IMR-90 (cell line): ENCODE measurements around the gene UBE2O. TPM values are rescaled to one million over a fixed set of nuclear protein-coding genes. Genes with fewer than 3 reads are reported as not detected.

ENCODE experiments used
- ATAC-seq: fragments of 200-7000 bp; cut with Tn5 transposase; 2 replicates; pipeline ENCODE4 v1.9.1; 2020; ENCODE audit warnings: low read depth, mild to moderate bottlenecking, moderate library complexity
- BruUV-seq: library from RNA; stranded (reverse); fragments of 400-500 nt; replicated peaks from 2 replicates; lab custom pipeline; 2021; lab: Mats Ljungman, UMichigan
- CTCF ChIA-PET: fragments of 300-600 bp; formaldehyde crosslinking; extraction: SDS; loops from one replicate; lab custom pipeline; 2021; ENCODE audit warnings: antibody characterized with exemption; lab: Yijun Ruan, JAX
- POLR2A ChIA-PET: fragments of 300-600 bp; sonication (Branson Sonifier 250); formaldehyde crosslinking; loops from one replicate; lab custom pipeline; 2022; ENCODE audit warnings: antibody characterized with exemption; ENCODE audit not compliant: unreplicated experiment; lab: Charles Lee
- DNase-seq: peaks from one replicate; pipeline ENCODE4 v3.0.0; 2013
- H2AFZ ChIP-seq: replicated peaks from 2 replicates; pipeline ENCODE3; 2013; ENCODE audit warnings: low read length, mild to moderate bottlenecking; ENCODE audit not compliant: poor library complexity
- H2AK5ac ChIP-seq: 2 replicates; pipeline ENCODE4 v1.6.1; 2013; ENCODE audit warnings: low read depth, low read length, inconsistent platforms
- H2AK9ac ChIP-seq: replicated peaks from 2 replicates; pipeline ENCODE3; 2013; ENCODE audit warnings: mild to moderate bottlenecking, low read depth, low read length, moderate library complexity; ENCODE audit not compliant: poor library complexity
- H2BK120ac ChIP-seq: 2 replicates; pipeline ENCODE4 v1.6.1; 2013; ENCODE audit warnings: low read depth, low read length, inconsistent platforms
- H2BK15ac ChIP-seq: 3 replicates; pipeline ENCODE4 v1.6.1; 2013; ENCODE audit warnings: low read depth, low read length, inconsistent platforms
- H2BK20ac ChIP-seq: 2 replicates; pipeline ENCODE4 v1.6.1; 2013; ENCODE audit warnings: low read depth, mild to moderate bottlenecking, inconsistent platforms, low read length, moderate library complexity
- H2BK5ac ChIP-seq: 2 replicates; pipeline ENCODE4 v1.6.1; 2013; ENCODE audit warnings: mild to moderate bottlenecking, low read depth, low read length, inconsistent platforms; ENCODE audit not compliant: poor library complexity, severe bottlenecking
- H3K14ac ChIP-seq: replicated peaks from 2 replicates; pipeline ENCODE4 v1.6.1; 2013; ENCODE audit warnings: low read depth, low read length, inconsistent platforms
- H3K18ac ChIP-seq: 2 replicates; pipeline ENCODE4 v1.6.1; 2013; ENCODE audit warnings: low read depth, low read length, control low read depth
- H3K23ac ChIP-seq: 2 replicates; pipeline ENCODE4 v1.6.1; 2013; ENCODE audit warnings: low read depth, low read length, inconsistent platforms
- H3K27ac ChIP-seq: 2 replicates; pipeline ENCODE4 v1.5.1; 2013; ENCODE audit warnings: mild to moderate bottlenecking, control low read depth, low read length; ENCODE audit not compliant: insufficient read depth
- H3K27me3 ChIP-seq: 2 replicates; pipeline ENCODE4 v1.6.1; 2013; ENCODE audit warnings: low read length; ENCODE audit not compliant: control insufficient read depth, insufficient read depth
- H3K36me3 ChIP-seq: 2 replicates; pipeline ENCODE4 v1.6.1; 2013; ENCODE audit warnings: low read length, mixed read lengths; ENCODE audit not compliant: control insufficient read depth, insufficient read depth
- H3K4ac ChIP-seq: 2 replicates; pipeline ENCODE4 v1.6.1; 2013; ENCODE audit warnings: low read depth, low read length, inconsistent platforms
- H3K4me1 ChIP-seq: 2 replicates; pipeline ENCODE4 v1.6.1; 2013; ENCODE audit warnings: low read length, mixed read lengths; ENCODE audit not compliant: control insufficient read depth, insufficient read depth
- H3K4me2 ChIP-seq: 2 replicates; pipeline ENCODE4 v1.6.1; 2013; ENCODE audit warnings: low read depth, mild to moderate bottlenecking, control low read depth, low read length, moderate library complexity
- H3K4me3 ChIP-seq: 2 replicates; pipeline ENCODE4 v1.5.1; 2013; ENCODE audit warnings: low read depth, mild to moderate bottlenecking, control low read depth, low read length, moderate library complexity; ENCODE audit not compliant: insufficient read depth
- H3K56ac ChIP-seq: 2 replicates; pipeline ENCODE4 v1.6.1; 2013; ENCODE audit warnings: low read length, inconsistent platforms; ENCODE audit not compliant: insufficient read depth; ENCODE audit errors: extremely low read depth
- H3K79me1 ChIP-seq, 2 experiments: 2 replicates each; pipeline ENCODE4 v1.6.1; 2013; ENCODE audit warnings: low read length in 2 of 2, inconsistent platforms in 1 of 2, low read depth in 1 of 2
- H3K9ac ChIP-seq: 2 replicates; pipeline ENCODE4 v1.6.1; 2013; ENCODE audit warnings: low read depth, low read length, control low read depth
- H3K9me1 ChIP-seq: 2 replicates; pipeline ENCODE4 v1.6.1; 2013; ENCODE audit warnings: low read length, inconsistent platforms; ENCODE audit not compliant: insufficient read depth
- H3K9me3 ChIP-seq: 2 replicates; pipeline ENCODE4 v1.6.1; 2013; ENCODE audit warnings: low read length; ENCODE audit not compliant: control insufficient read depth, insufficient read depth
- H4K20me1 ChIP-seq: 2 replicates; pipeline ENCODE4 v1.6.1; 2013; ENCODE audit warnings: low read length, inconsistent platforms; ENCODE audit not compliant: insufficient read depth
- H4K5ac ChIP-seq: 2 replicates; pipeline ENCODE4 v1.6.1; 2013; ENCODE audit warnings: mild to moderate bottlenecking, low read depth, low read length, control low read depth
- H4K8ac ChIP-seq, 2 experiments: 2 replicates each; pipeline ENCODE4 v1.6.1; 2013; ENCODE audit warnings: low read depth in 2 of 2, low read length in 2 of 2, control low read depth in 1 of 2, inconsistent platforms in 1 of 2
- H4K91ac ChIP-seq: 2 replicates; pipeline ENCODE4 v1.6.1; 2013; ENCODE audit warnings: low read depth, low read length, inconsistent platforms; ENCODE audit not compliant: insufficient read depth
- BHLHE40 ChIP-seq: fragments of 150-350 bp; IDR thresholded peaks from 2 replicates; pipeline ENCODE4 v1.6.1; 2016; ENCODE audit warnings: mild to moderate bottlenecking, low read depth, low read length
- CEBPB ChIP-seq: IDR thresholded peaks from 2 replicates; pipeline ENCODE4 v1.6.1; 2012; ENCODE audit warnings: low read depth, low read length, improper control_type of control experiment
- FOS ChIP-seq: fragments of 150-350 bp; IDR thresholded peaks from 2 replicates; pipeline ENCODE4 v1.6.1; 2016; ENCODE audit warnings: low read depth, low read length
- MAFK ChIP-seq: IDR thresholded peaks from 2 replicates; pipeline ENCODE4 v1.6.1; 2012; ENCODE audit warnings: low read depth, low read length, improper control_type of control experiment
- RAD21 ChIP-seq: IDR thresholded peaks from 2 replicates; pipeline ENCODE4 v1.6.1; 2012; ENCODE audit warnings: low read length, improper control_type of control experiment
- WGBS, 2 experiments: methylation state at CpG; one replicate each; pipeline versions ENCODE4 v1.1.5 to v1.1.7; 2013; ENCODE audit warnings: missing lambda C conversion rate in 2 of 2; ENCODE audit not compliant: insufficient read length in 1 of 2; ENCODE audit errors: extremely low coverage in 2 of 2; 5-methylcytosine and 5-hydroxymethylcytosine counted together
- dilution Hi-C: fragments of 300-500 bp; cut with HindIII; formaldehyde crosslinking; loops from one replicate; pipeline ENCODE4 v1.14.3; 2018; ENCODE audit warnings: low sequenced_read_pairs; ENCODE audit not compliant: unreplicated experiment
- in situ Hi-C: fragments of 300-500 bp; cut with MboI; formaldehyde crosslinking; loops from 3 replicates; pipeline ENCODE4 v1.14.3; 2019; ENCODE audit warnings: low sequenced_read_pairs, inconsistent platforms, mixed read lengths
- intact Hi-C: fragments of 100-400 bp; cut with micrococcal nuclease; formaldehyde crosslinking; loops from 2 replicates; pipeline ENCODE4 v1.10.0; 2022
- polyA plus RNA-seq, 3 experiments: library from polyadenylated mRNA; depleted of rRNA; stranded (reverse); fragments of >200 nt; gene quantifications; 2 replicates each; pipeline ENCODE4 v1.2.3, GENCODE V29; 2012; ENCODE audit warnings: low replicate concordance in 1 of 3
- total RNA-seq: library from RNA; depleted of rRNA; stranded (reverse); fragments of >200 nt; gene quantifications from 2 replicates; pipeline ENCODE4 v1.2.3, GENCODE V29; 2012
- TF ChIP-seq, protein P1 (sequence below): fragments of 150-350 bp; IDR thresholded peaks from 2 replicates; pipeline ENCODE4 v1.6.1; 2016; ENCODE audit warnings: low read depth, mild to moderate bottlenecking, low read length, moderate library complexity, borderline replicate concordance

UBE2O gene
- total and polyA plus RNA-seq, 2 of the 4 experiments (the other 2 are of a cell fraction) = 17.6 TPM

DNA sequence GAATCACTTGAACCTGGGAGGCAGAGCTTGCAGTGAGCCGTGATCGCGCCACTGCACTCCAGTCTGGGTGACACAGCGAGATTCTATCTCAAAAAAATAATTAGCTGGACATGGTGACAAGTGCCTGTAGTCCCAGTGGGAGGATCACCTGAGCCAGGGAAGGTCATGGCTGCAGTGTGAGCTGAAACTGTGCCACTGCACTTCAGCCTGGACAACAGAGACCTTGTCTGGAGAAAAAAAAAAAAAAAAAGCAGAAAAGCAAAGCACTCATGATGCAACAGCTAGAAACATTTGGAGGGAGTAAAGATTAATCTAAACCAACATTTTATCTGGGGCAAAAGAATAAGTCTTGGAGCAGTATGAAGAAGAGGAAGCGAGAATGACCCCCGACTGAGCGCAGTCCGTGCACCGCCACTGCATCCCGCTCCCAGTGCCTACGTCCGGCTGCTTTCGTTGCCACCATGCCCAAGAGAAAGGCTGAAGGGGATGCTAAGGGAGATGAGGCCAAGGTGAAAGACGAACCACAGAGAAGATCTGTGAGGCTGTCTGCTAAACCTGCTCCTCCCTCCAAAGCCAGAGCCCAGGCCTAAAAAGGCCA lies 107.5 kb downstream of the UBE2O start:
- Histone ChIP-seq H3K23ac (no peak overlapping the region), H2BK120ac (peak overlapping the region; percentile 74), H3K27ac (peak overlapping the region; percentile 66; the same call in 1 of the 2 replicates), H4K8ac (peak overlapping the region in 1 of 2 experiments; percentile 47; a peak in 1 of 4 replicates), H3K4ac (peak overlapping the region; percentile 8; the same call in 1 of the 2 replicates), H3K4me1 (peaks cover 6% of the 10 kb centered on the region; the same call in 1 of the 2 replicates), H2BK15ac (no peak overlapping the region), H4K91ac (peak overlapping the region; percentile 56; the same call in 1 of the 2 replicates), H3K56ac (no peak overlapping the region), H2AFZ (no peak overlapping the region), H4K20me1 (no peaks in the 10 kb centered on the region), H2BK20ac (no peak overlapping the region), H3K79me1 (peaks cover 15 to 39% of the 10 kb centered on the region in 2 experiments), H3K4me2 (no peak overlapping the region), H3K36me3 (peaks cover 49% of the 10 kb centered on the region), H4K5ac (peak overlapping the region; percentile 34; the same call in 1 of the 2 replicates), H3K9me1 (peaks cover 3% of the 10 kb centered on the region; the same call in 1 of the 2 replicates), H3K9me3 (no peaks in the 10 kb centered on the region), H2BK5ac (no peak overlapping the region), H2AK5ac (peak overlapping the region; percentile 52; the same call in 1 of the 2 replicates), H3K18ac (no peak overlapping the region; the same call in 1 of the 2 replicates), H3K9ac (peak overlapping the region; percentile 11; the same call in 1 of the 2 replicates), H2AK9ac (no peak overlapping the region), H3K27me3 (no peaks in the 10 kb centered on the region), H3K14ac (0 out of 2 replicates have a peak overlapping the region, but pooled peaks have one; percentile 30), H3K4me3 (no peak overlapping the region)
- TF ChIP-seq RAD21 (no peak), FOS (no peak), CEBPB (peak; percentile 57), MAFK (no peak), BHLHE40 (no peak)
- TF ChIP-seq, protein P1, sequence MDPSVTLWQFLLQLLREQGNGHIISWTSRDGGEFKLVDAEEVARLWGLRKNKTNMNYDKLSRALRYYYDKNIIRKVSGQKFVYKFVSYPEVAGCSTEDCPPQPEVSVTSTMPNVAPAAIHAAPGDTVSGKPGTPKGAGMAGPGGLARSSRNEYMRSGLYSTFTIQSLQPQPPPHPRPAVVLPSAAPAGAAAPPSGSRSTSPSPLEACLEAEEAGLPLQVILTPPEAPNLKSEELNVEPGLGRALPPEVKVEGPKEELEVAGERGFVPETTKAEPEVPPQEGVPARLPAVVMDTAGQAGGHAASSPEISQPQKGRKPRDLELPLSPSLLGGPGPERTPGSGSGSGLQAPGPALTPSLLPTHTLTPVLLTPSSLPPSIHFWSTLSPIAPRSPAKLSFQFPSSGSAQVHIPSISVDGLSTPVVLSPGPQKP = no peak
- ChIA-PET CTCF (interaction anchor here (0.6 kb wide), 1 partner anchor 97 kb away, joined by 4 read pairs; no protein-coding TSS in a partner anchor), POLR2A (no interaction called here)
- WGBS, 2 experiments = no CpG with 5 or more reads among the region's 14 CpGs
- dilution Hi-C loops (no loop called here), intact Hi-C loops (no loop called here), in situ Hi-C loops (no loop called here)
- ATAC-seq (no peak), DNase-seq (peak; percentile 23)
- no TSS peak for BruUV-seq
